Measurements from ENCODE around the gene ARHGAP30.

DNA sequence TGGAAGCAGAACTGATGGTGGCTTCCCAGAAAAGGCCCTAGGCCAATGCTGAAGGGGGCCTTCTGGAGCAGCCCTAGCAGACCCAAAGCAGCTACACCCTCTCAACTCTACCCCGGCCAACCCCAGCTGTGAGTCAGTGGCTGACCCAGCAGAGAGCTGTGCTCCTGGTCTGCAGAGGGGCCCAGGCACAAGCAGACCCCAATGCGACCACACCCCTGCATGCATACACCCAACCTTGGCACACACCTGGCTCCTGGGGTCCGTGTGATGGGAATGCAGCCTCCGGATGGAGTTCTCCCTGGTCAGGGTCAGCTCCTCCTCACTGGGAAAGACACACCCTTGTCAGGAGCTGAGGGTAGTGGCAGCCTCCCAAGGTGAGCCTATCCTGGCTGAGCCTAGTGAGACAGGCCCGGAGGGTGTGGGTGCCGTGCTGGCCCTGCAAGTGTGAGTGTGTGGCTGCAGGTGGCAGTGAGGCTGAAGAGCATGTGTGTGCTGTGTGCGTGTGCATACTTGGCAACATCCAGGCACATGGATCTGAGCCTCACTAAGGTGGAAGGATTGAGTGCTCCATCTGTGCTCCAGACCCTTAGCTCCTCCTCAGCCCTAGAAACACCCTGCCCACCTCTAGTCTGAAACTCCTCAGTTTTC lies 3.9 kb upstream of the ARHGAP30 start:
- TF ChIP-seq, protein P1, sequence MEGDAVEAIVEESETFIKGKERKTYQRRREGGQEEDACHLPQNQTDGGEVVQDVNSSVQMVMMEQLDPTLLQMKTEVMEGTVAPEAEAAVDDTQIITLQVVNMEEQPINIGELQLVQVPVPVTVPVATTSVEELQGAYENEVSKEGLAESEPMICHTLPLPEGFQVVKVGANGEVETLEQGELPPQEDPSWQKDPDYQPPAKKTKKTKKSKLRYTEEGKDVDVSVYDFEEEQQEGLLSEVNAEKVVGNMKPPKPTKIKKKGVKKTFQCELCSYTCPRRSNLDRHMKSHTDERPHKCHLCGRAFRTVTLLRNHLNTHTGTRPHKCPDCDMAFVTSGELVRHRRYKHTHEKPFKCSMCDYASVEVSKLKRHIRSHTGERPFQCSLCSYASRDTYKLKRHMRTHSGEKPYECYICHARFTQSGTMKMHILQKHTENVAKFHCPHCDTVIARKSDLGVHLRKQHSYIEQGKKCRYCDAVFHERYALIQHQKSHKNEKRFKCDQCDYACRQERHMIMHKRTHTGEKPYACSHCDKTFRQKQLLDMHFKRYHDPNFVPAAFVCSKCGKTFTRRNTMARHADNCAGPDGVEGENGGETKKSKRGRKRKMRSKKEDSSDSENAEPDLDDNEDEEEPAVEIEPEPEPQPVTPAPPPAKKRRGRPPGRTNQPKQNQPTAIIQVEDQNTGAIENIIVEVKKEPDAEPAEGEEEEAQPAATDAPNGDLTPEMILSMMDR (conservative IDR thresholded peaks at IDR 0.05), result no peak
- TF ChIP-seq ZFX (IDR thresholded peaks at IDR 0.05), result no peak
